22Rv1 (cell line): ENCODE measurements around the gene TAL2.
A peak's percentile ranks its signal among the peaks of the same experiment; 100 is the strongest.

ENCODE experiments used
- H3K27ac ChIP-seq: fragments of 450-650 bp; 2 replicates; pipeline ENCODE4 v1.5.1; 2017
- CTCF ChIP-seq: fragments of 450-650 bp; IDR thresholded peaks from 2 replicates; pipeline ENCODE4 v1.5.1; 2017; ENCODE audit warnings: mild to moderate bottlenecking
- ZFX ChIP-seq: fragments of 450-650 bp; IDR thresholded peaks from 2 replicates; pipeline ENCODE4 v1.6.1; 2017; ENCODE audit warnings: antibody characterized with exemption, borderline replicate concordance

Gene TAL2

GRCh38 chr9:105656131-105656921 is 5.9 kb upstream of the TAL2 start:
- TF ChIP-seq CTCF (peak; percentile 86), ZFX (no peak)
- no peak overlapping the region for H3K27ac ChIP-seq

GRCh38 chr9:105658351-105658750 is 3.9 kb upstream of the TAL2 start:
- TF ChIP-seq ZFX (no peak), CTCF (no peak)
- no peak overlapping the region for H3K27ac ChIP-seq

DNA sequence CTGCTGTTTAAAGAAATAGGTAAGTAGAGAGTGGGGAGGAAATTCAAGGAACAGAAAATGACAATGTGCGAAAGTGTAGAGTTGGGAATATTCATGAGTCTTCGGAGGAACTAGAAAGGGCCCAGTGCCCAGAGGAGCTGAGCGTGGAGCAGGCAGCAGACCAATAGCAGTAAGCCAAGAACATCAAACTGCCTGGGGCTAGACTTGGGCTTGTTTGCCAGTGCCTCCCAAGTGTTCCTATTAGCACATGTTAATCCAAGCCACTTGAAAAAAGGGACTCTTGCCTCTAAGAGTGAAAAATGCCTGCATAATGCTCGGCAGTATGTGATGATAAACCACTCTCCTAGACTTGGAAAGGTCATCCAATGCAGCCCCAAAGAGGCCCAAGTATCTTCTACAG is 1.2 kb upstream of the TAL2 start:
- TF ChIP-seq CTCF (no peak), ZFX (no peak)
- peak overlapping the region; percentile 31; the same call in 1 of the 2 replicates for H3K27ac ChIP-seq

- TF ChIP-seq ZFX (no peak), CTCF (no peak)
- H3K27ac ChIP-seq, result 0 out of 2 replicates have a peak overlapping the region, but pooled peaks have one; percentile 8
Measured at GRCh38 chr9:105663914-105664313, 1.7 kb downstream of the TAL2 start.

DNA sequence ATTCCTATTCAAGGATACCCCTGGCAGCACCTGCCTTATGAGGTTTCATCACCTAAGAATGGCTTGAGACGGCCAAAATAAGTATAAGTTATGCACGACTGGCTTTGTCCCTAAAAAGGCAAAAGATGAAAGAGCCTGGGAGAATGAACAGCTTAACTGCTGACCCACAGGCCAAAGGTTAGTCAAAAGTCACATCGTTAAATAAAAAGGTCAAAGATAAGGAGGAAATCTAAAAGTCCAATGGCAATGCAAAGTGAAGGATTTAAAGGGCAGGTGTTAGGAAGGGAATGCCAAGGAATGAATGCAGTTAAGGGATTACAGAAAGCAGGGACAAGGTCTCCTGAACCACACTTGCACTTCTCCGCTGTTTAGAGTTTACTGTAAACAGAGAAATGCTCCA is 5.6 kb downstream of the TAL2 start:
- TF ChIP-seq ZFX, result no peak
- no peak for TF ChIP-seq CTCF
- H3K27ac ChIP-seq, result no peak overlapping the region

GRCh38 chr9:105670315-105670714 is 8.1 kb downstream of the TAL2 start:
- TF ChIP-seq CTCF (no peak), ZFX (no peak)
- H3K27ac ChIP-seq, result peak overlapping the region; percentile 8; the same call in 1 of the 2 replicates

DNA sequence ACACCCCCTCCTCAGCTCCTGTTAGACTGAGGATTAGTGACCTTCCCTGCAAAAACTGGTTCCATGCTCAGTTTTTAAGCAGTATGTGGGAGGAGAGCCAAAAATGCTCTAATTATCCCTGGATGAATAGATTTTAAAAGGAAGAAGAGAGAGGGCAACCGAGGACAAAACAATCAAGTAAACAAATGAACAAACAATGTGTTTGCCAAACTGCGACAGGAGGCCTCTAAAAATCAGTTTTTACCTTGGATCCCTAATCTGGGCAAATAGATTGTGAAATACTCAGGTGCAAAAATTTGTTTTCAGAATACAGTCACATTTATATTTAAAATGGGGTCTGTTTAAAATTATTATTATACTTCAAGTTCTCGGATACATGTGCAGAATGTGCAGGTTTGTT is 8.5 kb downstream of the TAL2 start:
- H3K27ac ChIP-seq, result peak overlapping the region; percentile 8; the same call in 1 of the 2 replicates
- no peak for TF ChIP-seq CTCF
- TF ChIP-seq ZFX, result no peak
